ENCODE measurements around the gene SLC24A4. TPM values are rescaled to one million over a fixed set of nuclear protein-coding genes. Genes with fewer than 3 reads are reported as not detected.

SLC24A4 gene
- total RNA-seq, 1 donor from 2014 or later, result 3.5 TPM

DNA sequence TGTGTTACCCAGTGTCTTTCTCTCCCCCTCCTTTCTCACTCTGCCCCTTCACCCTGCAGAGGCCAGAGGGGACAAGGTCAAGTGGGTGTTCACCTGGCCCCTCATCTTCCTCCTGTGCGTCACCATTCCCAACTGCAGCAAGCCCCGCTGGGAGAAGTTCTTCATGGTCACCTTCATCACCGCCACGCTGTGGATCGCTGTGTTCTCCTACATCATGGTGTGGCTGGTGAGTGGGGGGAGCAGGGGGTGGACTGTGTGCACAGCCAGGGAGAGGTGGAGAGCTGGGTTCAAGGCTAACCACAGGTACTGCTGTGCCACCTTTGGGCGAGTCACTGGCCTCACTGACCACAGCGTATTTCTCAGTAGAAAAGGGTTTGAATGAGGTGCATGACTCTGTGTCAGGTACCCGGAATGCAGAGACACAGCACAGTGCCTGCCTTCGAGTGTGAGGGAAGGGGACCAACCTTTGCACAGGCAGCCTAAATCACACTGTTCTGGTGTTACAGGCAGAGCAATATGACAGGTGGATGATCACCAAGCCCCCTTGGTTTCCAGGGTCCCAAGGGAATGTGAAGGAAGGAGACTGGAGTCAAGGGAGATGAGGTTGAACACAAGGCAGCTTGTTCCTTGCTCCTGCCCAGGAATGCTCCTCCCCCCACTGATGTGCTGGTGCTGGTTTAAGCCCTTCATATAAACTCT lies 159.8 kb downstream of the SLC24A4 start:
- H3K27me3 ChIP-seq (ENCODE audit: low read depth), result no peaks in the 10 kb centered on the region
- no peaks in the 10 kb centered on the region for H3K36me3 ChIP-seq
- TF ChIP-seq, protein P1, sequence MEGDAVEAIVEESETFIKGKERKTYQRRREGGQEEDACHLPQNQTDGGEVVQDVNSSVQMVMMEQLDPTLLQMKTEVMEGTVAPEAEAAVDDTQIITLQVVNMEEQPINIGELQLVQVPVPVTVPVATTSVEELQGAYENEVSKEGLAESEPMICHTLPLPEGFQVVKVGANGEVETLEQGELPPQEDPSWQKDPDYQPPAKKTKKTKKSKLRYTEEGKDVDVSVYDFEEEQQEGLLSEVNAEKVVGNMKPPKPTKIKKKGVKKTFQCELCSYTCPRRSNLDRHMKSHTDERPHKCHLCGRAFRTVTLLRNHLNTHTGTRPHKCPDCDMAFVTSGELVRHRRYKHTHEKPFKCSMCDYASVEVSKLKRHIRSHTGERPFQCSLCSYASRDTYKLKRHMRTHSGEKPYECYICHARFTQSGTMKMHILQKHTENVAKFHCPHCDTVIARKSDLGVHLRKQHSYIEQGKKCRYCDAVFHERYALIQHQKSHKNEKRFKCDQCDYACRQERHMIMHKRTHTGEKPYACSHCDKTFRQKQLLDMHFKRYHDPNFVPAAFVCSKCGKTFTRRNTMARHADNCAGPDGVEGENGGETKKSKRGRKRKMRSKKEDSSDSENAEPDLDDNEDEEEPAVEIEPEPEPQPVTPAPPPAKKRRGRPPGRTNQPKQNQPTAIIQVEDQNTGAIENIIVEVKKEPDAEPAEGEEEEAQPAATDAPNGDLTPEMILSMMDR (IDR thresholded peaks at IDR 0.05), result no peak
- no peaks in the 10 kb centered on the region for H3K9me3 ChIP-seq
- intact Hi-C loops (cut with DNase I), result no loop called here
- no peak overlapping the region for H3K4me3 ChIP-seq
- H3K4me1 ChIP-seq, result peaks cover 33% of the 10 kb centered on the region
- ATAC-seq, result no peak
- DNase-seq, result no peak
- H3K27ac ChIP-seq, result no peak overlapping the region

DNA sequence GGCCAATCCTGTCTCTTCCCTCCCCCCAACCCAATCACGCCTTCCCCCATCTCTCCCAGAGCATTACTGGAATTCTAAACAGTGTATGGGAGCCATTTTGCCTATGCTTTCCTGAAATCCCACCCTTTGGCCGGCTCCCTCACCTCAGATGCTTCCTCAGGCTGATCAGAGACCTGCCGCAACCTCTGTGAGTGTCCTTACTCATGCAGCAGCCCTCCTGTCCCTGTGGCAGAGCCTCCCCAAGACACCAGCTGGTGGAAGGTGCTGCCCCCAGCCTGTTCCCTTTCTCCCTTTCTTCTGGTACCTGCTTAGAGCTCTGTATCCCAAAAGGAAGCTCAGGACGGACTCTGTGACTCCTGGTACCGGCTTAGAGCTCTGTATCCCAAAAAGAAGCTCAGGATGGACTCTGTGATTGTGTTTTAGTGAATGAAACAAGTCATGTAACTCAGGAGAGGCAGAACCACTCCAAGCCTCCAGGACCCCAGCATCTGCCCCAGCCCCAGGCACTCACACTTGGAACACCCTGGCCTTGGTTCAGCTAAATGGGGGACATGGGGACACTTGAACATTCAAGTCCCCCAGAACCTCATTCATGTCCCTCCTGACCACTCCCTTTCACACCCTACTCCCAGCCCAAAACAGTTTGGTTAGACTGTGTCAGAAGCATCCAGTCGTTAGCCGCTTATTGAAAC lies 161.3 kb downstream of the SLC24A4 start:
- DNase-seq (no peak), ATAC-seq (no peak)
- no peaks in the 10 kb centered on the region for H3K27me3 ChIP-seq (ENCODE audit: low read depth)
- intact Hi-C loops (cut with DNase I), result no loop called here
- H3K4me3 ChIP-seq, result no peak overlapping the region
- H3K9me3 ChIP-seq, result no peaks in the 10 kb centered on the region
- peaks cover 40% of the 10 kb centered on the region for H3K4me1 ChIP-seq
- no peak overlapping the region for H3K27ac ChIP-seq
- TF ChIP-seq, protein P1 (IDR thresholded peaks at IDR 0.05), result no peak
- H3K36me3 ChIP-seq, result no peaks in the 10 kb centered on the region

DNA sequence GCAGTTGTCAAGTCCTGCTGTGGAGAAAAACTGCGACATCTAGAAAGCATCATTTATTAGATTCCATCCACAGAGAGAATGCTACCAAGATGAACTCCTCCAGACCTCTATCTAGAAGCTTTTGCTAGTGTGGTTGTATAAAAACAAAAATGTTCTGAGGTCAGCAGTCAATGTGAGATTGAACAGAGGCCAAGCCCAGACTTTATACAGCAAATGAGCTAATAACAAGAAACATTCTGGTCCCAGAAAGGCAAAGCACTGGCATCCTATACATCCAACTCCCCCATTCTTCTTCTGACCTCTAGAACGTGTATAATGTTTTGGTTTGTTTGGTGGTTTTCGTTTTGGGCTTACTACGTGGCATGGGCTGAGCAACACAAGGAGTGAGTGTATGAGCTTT lies 163.9 kb downstream of the SLC24A4 start:
- no peak for DNase-seq
- intact Hi-C loops (cut with DNase I), result no loop called here
- H3K4me1 ChIP-seq, result peaks cover 56% of the 10 kb centered on the region

DNA sequence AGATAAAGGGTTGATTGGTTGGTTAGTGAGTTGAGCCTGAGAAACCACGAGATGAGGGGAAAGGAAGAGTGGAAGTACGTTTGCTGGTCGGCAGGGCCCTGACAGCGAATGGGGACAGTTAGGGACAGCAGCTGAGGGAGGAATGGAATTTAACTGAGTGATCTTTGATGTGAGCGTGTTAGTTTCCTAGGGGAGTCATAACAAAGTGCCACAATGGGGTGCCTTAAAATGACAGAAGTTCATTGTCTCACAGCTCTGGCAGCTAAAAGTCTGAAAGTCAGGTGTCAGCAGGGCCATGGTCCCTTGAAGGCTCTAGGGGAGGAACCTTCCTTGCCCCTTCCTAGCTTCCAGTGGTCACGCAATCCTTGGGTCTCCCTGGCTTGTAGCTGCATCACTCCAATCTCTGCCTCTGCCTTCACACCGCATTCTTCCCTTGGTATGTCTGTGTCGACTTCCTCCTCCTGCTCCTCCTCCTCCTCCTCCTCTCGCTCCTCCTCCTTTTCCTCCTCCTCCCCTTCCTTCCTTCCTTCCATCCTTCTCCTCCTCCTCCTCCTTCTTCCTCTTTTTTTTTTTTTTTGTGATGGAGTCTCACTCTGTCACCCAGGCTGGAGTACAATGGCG lies 164.7 kb downstream of the SLC24A4 start:
- Histone ChIP-seq H3K36me3 (no peaks in the 10 kb centered on the region), H3K9me3 (no peaks in the 10 kb centered on the region), H3K4me1 (peaks cover 56% of the 10 kb centered on the region), H3K27me3 (ENCODE audit: low read depth) (no peaks in the 10 kb centered on the region), H3K27ac (peak overlapping the region; percentile 49), H3K4me3 (no peak overlapping the region)
- TF ChIP-seq, protein P1 (IDR thresholded peaks at IDR 0.05), result no peak
- ATAC-seq, result no peak
- DNase-seq, result no peak
- intact Hi-C loops (cut with DNase I), result no loop called here

More for the DNA sequence above, 163.9 kb downstream of the SLC24A4 start:
- H3K27ac ChIP-seq, result no peak overlapping the region
- H3K9me3 ChIP-seq, result no peaks in the 10 kb centered on the region
- H3K27me3 ChIP-seq (ENCODE audit: low read depth), result no peaks in the 10 kb centered on the region
- no peak for ATAC-seq
- TF ChIP-seq, protein P1 (IDR thresholded peaks at IDR 0.05), result no peak
- H3K4me3 ChIP-seq, result no peak overlapping the region
- no peaks in the 10 kb centered on the region for H3K36me3 ChIP-seq

DNA sequence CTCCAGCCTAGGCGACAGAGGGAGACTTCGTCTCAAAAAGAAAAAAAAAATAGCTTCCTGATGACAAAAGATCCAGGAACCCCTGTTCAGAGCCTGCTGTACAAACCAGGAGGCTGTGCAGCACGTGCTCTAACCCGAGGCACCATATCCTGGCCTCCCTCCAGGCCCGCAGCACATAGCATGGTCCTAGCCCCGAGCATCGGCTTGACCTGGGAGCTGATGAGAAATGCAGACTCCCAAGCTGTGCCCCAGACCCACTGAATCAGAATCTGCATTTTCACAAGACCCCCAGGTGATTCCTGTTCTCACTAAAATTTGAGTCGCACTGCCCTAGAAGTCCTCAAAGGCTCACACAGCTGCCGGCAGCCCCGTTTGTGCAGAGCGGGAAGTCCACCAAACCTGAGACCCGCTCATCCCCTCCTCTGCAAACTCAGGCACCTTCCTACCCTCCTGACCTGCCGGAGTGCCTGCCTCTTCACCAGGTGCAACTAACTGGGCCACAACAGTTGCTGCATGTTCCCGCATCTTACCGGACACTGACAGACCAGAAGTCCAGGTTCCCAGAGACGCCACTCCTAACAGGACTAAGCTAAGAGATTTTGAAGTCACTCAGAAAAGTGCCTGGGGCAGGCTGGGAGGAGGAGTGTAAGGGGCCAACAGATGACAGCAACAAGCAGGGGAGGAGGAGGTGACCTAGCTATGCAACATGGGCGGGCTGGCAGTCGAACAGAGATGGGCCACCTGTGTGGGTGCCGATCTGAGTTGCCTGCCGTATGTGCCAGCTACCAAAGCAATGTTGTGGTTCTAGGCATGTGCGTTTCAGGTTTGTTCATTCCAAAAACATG lies 166.7 kb downstream of the SLC24A4 start:
- ATAC-seq (no peak), DNase-seq (no peak)
- H3K9me3 ChIP-seq, result no peaks in the 10 kb centered on the region
- H3K27me3 ChIP-seq (ENCODE audit: low read depth), result no peaks in the 10 kb centered on the region
- no peaks in the 10 kb centered on the region for H3K36me3 ChIP-seq
- H3K27ac ChIP-seq, result peak overlapping the region; percentile 64
- H3K4me1 ChIP-seq, result peaks cover 55% of the 10 kb centered on the region
- intact Hi-C loops (cut with DNase I), result no loop called here
- H3K4me3 ChIP-seq, result no peak overlapping the region
- TF ChIP-seq, protein P1 (IDR thresholded peaks at IDR 0.05), result no peak

All from lower lobe of right lung (tissue), 2 donors.